AG08395 (cell line): ENCODE measurements around the gene HIPK4.
"Not testable (repeated sequence)": the region's sequence is repeated elsewhere in the genome, so short reads cannot be mapped to it uniquely, and the experiment has no call there.

Source experiments
- DNase-seq: peaks from one replicate; pipeline ENCODE4 v3.0.0; 2012; ENCODE audit warnings: mixed read lengths, low spot score

HIPK4 gene

GRCh38 chr19:40393894-40394815, 4.2 kb upstream of the HIPK4 start:
- no peak for DNase-seq

- DNase-seq: no peak
Observed at GRCh38 chr19:40392894-40393517, 3.0 kb upstream of the HIPK4 start.

GRCh38 chr19:40392123-40392522, 2.1 kb upstream of the HIPK4 start:
- no peak for DNase-seq

- DNase-seq: no peak
Observed at GRCh38 chr19:40389404-40390083, 437 bp downstream of the HIPK4 start.

GRCh38 chr19:40388481-40388880, 1.5 kb downstream of the HIPK4 start:
- DNase-seq: no peak

- no peak for DNase-seq
Observed at GRCh38 chr19:40387155-40387554, 2.8 kb downstream of the HIPK4 start.

- DNase-seq: no peak
Observed at GRCh38 chr19:40383668-40384248, 6.2 kb downstream of the HIPK4 start.

- DNase-seq: no peak
Observed at GRCh38 chr19:40381321-40381720, 8.7 kb downstream of the HIPK4 start.

GRCh38 chr19:40380199-40381037, 9.6 kb downstream of the HIPK4 start:
- no peak for DNase-seq

- DNase-seq: no peak
Observed at GRCh38 chr19:40379446-40380198, 10.4 kb downstream of the HIPK4 start.

- DNase-seq: no peak
Observed at GRCh38 chr19:40378509-40378908, 11.5 kb downstream of the HIPK4 start.

GRCh38 chr19:40377876-40378385, 12.1 kb downstream of the HIPK4 start:
- DNase-seq: no peak

GRCh38 chr19:40376286-40376862, 13.6 kb downstream of the HIPK4 start:
- DNase-seq: no peak

- no peak for DNase-seq
Observed at GRCh38 chr19:40374084-40374483, 15.9 kb downstream of the HIPK4 start.

GRCh38 chr19:40371802-40372122, 18.2 kb downstream of the HIPK4 start:
- no peak for DNase-seq

- no peak for DNase-seq
Observed at GRCh38 chr19:40370997-40371801, 18.8 kb downstream of the HIPK4 start.

GRCh38 chr19:40370253-40370652, 19.7 kb downstream of the HIPK4 start:
- DNase-seq: not testable (repeated sequence)

GRCh38 chr19:40369797-40370196, 20.2 kb downstream of the HIPK4 start:
- no peak for DNase-seq
